Measurements from ENCODE around the gene ZBTB32.

- TF ChIP-seq CTCF (IDR thresholded peaks at IDR 0.05) (no peak), EP300 (IDR thresholded peaks at IDR 0.05) (no peak), POLR2AphosphoS5 (IDR thresholded peaks at IDR 0.05) (no peak), POLR2A (IDR thresholded peaks at IDR 0.05) (no peak)
Observed at GRCh38 chr19:35718345-35719041, 14.1 kb downstream of the ZBTB32 start.

Measured in upper lobe of left lung (tissue), 4 donors.